ENCODE results near the gene ANO4. TPM values are rescaled to one million over a fixed set of nuclear protein-coding genes. Genes with fewer than 3 reads are reported as not detected.
"Not testable (repeated sequence)": the region's sequence is repeated elsewhere in the genome, so short reads cannot be mapped to it uniquely, and the experiment has no call there.

ANO4 gene
- total RNA-seq, 1 donor from 2014 or later: 7.3 TPM

- Mint-ChIP-seq H3K4me3 (peak overlapping the region; percentile 27), H3K27ac (peak overlapping the region; percentile 79)
Measured at GRCh38 chr12:100987552-100988521, 193.3 kb downstream of the ANO4 start.

GRCh38 chr12:100989509-100989908, 194.9 kb downstream of the ANO4 start:
- H3K9me3 Mint-ChIP-seq; H3K4me3 Mint-ChIP-seq; H3K27ac Mint-ChIP-seq; H3K36me3 Mint-ChIP-seq; DNase-seq (ENCODE audit: extremely low spot score, unreplicated experiment); H3K27me3 Mint-ChIP-seq: not testable (repeated sequence)
- peaks cover 23% of the 10 kb centered on the region for H3K4me1 Mint-ChIP-seq (ENCODE audit: unreplicated experiment)

More at GRCh38 chr12:100987552-100988521, 193.3 kb downstream of the ANO4 start:
- peaks cover 4% of the 10 kb centered on the region for H3K9me3 Mint-ChIP-seq
- no peak for DNase-seq (ENCODE audit: extremely low spot score, unreplicated experiment)
- H3K36me3 Mint-ChIP-seq: peaks cover 3% of the 10 kb centered on the region
- H3K4me1 Mint-ChIP-seq (ENCODE audit: unreplicated experiment): peaks cover 23% of the 10 kb centered on the region
- peak; percentile 65 for TF ChIP-seq CTCF (conservative IDR thresholded peaks at IDR 0.05)
- peaks cover 4% of the 10 kb centered on the region for H3K27me3 Mint-ChIP-seq

DNA sequence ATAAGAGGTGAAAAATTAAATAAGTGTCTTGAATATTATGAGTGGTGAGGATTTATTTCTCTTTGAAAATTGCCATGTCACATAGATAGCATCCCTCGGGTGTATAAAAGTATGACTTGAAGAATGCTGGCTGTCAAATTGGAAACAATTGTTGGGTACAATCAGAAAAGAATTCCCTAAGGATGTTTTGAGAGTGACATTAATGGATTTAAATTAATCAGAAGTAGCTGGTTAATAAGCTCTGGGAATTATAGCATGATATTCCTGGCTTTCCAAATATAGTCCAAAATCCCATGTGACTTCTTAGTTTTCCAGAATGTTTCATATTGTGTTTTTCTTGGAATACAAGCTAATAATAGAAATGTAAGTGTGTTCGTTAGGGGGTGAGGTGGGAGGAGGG, 196.5 kb downstream of the ANO4 start:
- Mint-ChIP-seq H3K9me3 (peaks cover 4% of the 10 kb centered on the region), H3K36me3 (peaks cover 3% of the 10 kb centered on the region), H3K27me3 (peaks cover 4% of the 10 kb centered on the region), H3K4me1 (ENCODE audit: unreplicated experiment) (peaks cover 22% of the 10 kb centered on the region), H3K4me3 (no peak overlapping the region), H3K27ac (no peak overlapping the region)
- DNase-seq (ENCODE audit: extremely low spot score, unreplicated experiment): no peak
- no peak for TF ChIP-seq CTCF (conservative IDR thresholded peaks at IDR 0.05)

DNA sequence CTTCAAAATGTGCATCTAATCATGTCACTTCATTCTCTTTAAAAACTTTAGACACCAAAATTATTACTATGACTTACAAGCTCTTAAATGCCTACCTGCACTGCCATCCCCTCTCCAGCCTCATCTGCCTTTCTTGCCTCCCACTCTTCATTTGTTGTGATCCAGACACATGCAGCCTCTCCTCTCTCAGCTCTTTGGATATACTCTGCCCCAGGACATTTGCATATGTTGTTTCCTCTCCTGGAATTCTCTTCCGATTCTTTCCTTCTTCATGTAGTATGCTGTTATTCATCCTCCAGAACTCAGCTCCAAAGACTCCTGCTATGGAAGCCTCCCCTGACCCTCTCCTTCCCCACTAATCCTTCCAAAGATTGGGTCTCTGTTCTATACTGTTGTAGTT, 197.6 kb downstream of the ANO4 start:
- no peak for TF ChIP-seq CTCF (conservative IDR thresholded peaks at IDR 0.05)
- Mint-ChIP-seq H3K4me3 (no peak overlapping the region), H3K4me1 (ENCODE audit: unreplicated experiment) (peaks cover 11% of the 10 kb centered on the region), H3K27ac (no peak overlapping the region), H3K36me3 (peaks cover 3% of the 10 kb centered on the region), H3K9me3 (peaks cover 4% of the 10 kb centered on the region), H3K27me3 (peaks cover 4% of the 10 kb centered on the region)
- no peak for DNase-seq (ENCODE audit: extremely low spot score, unreplicated experiment)

DNA sequence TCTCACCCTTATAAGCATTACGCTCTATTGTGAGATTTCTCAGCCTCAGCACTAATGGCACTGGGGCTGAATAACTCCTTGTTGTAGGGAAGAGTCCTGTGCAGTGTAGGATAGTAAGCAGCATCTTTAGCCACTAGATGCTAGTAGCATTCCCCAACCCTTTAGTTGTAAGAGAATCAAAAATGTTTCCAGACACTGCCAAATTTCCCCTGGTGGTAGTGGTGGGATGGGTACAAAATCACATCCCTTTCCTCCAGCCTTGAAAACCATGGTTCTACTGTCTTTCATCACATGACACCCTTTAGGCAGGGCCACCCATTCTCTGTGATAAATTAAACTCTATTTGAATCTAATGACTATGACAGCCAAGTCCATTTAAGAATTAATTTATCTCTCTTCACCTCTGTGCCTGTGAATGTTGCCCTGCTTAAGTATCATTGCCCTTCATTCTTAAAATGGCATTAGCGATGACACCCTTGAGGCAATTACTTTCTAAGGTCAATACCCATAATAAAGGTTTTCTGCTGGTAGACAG, 199.4 kb downstream of the ANO4 start:
- TF ChIP-seq CTCF (conservative IDR thresholded peaks at IDR 0.05): peak; percentile 51
- no peak overlapping the region for H3K27ac Mint-ChIP-seq
- no peaks in the 10 kb centered on the region for H3K4me1 Mint-ChIP-seq (ENCODE audit: unreplicated experiment)
- H3K4me3 Mint-ChIP-seq: no peak overlapping the region
- peaks cover 4% of the 10 kb centered on the region for H3K27me3 Mint-ChIP-seq
- peaks cover 3% of the 10 kb centered on the region for H3K36me3 Mint-ChIP-seq
- H3K9me3 Mint-ChIP-seq: peaks cover 4% of the 10 kb centered on the region
- DNase-seq (ENCODE audit: extremely low spot score, unreplicated experiment): no peak

GRCh38 chr12:100995201-100995600, 200.6 kb downstream of the ANO4 start:
- Mint-ChIP-seq H3K4me3 (no peak overlapping the region), H3K4me1 (ENCODE audit: unreplicated experiment) (no peaks in the 10 kb centered on the region), H3K27me3 (no peaks in the 10 kb centered on the region), H3K36me3 (no peaks in the 10 kb centered on the region), H3K9me3 (no peaks in the 10 kb centered on the region), H3K27ac (no peak overlapping the region)
- no peak for TF ChIP-seq CTCF (conservative IDR thresholded peaks at IDR 0.05)
- no peak for DNase-seq (ENCODE audit: extremely low spot score, unreplicated experiment)

All from type B pancreatic cell (in vitro differentiated cells).